ENCODE data around the gene CAMTA1.

- TF ChIP-seq CTCF (IDR thresholded peaks at IDR 0.05; ENCODE audit: borderline replicate concordance, extremely low read depth, low read length, poor library complexity, severe bottlenecking) = no peak
- no peak for TF ChIP-seq EZH2 (IDR thresholded peaks at IDR 0.05; ENCODE audit: borderline replicate concordance, low read depth, low read length, severe bottlenecking)
Measured at GRCh38 chr1:7534061-7534825, 749.0 kb downstream of the CAMTA1 start.

Data from DND-41 (cell line).